GM19023 (cell line): ENCODE data around the gene CLSTN2.

Source experiments
- ATAC-seq: cut with Tn5 transposase; IDR thresholded peaks from one replicate; pipeline ENCODE4 v1.9.1; 2021; ENCODE audit warnings: mild to moderate bottlenecking, moderate library complexity; ENCODE audit not compliant: unreplicated experiment

The CLSTN2 gene

GRCh38 chr3:140219923-140220452 is 285.0 kb downstream of the CLSTN2 start:
- ATAC-seq: peak; percentile 48

- ATAC-seq: no peak
Observed at GRCh38 chr3:140223197-140223596, 288.2 kb downstream of the CLSTN2 start.

GRCh38 chr3:140223631-140224030 is 288.6 kb downstream of the CLSTN2 start:
- no peak for ATAC-seq

GRCh38 chr3:140224307-140224706 is 289.3 kb downstream of the CLSTN2 start:
- ATAC-seq: no peak

GRCh38 chr3:140225996-140226395 is 291.0 kb downstream of the CLSTN2 start:
- no peak for ATAC-seq

- no peak for ATAC-seq
Observed at GRCh38 chr3:140233702-140234101, 298.7 kb downstream of the CLSTN2 start.

GRCh38 chr3:140234256-140234655 is 299.3 kb downstream of the CLSTN2 start:
- ATAC-seq: no peak

GRCh38 chr3:140236836-140237501 is 302.0 kb downstream of the CLSTN2 start:
- no peak for ATAC-seq

- no peak for ATAC-seq
Observed at GRCh38 chr3:140238646-140239314, 303.8 kb downstream of the CLSTN2 start.

GRCh38 chr3:140242818-140243276 is 307.9 kb downstream of the CLSTN2 start:
- no peak for ATAC-seq

GRCh38 chr3:140243575-140243974 is 308.6 kb downstream of the CLSTN2 start:
- no peak for ATAC-seq

- ATAC-seq: no peak
Observed at GRCh38 chr3:140244893-140245292, 309.9 kb downstream of the CLSTN2 start.

GRCh38 chr3:140246578-140246977 is 311.6 kb downstream of the CLSTN2 start:
- ATAC-seq: no peak

- no peak for ATAC-seq
Observed at GRCh38 chr3:140247775-140248174, 312.8 kb downstream of the CLSTN2 start.

GRCh38 chr3:140249188-140249587 is 314.2 kb downstream of the CLSTN2 start:
- no peak for ATAC-seq

- ATAC-seq: no peak
Observed at GRCh38 chr3:140250010-140250855, 315.2 kb downstream of the CLSTN2 start.

- ATAC-seq: no peak
Observed at GRCh38 chr3:140250945-140251344, 316.0 kb downstream of the CLSTN2 start.

- no peak for ATAC-seq
Observed at GRCh38 chr3:140251678-140252077, 316.7 kb downstream of the CLSTN2 start.

- no peak for ATAC-seq
Observed at GRCh38 chr3:140252812-140253656, 318.0 kb downstream of the CLSTN2 start.

GRCh38 chr3:140258222-140258724 is 323.3 kb downstream of the CLSTN2 start:
- ATAC-seq: no peak
